ENCODE measurements around the gene STAC3.

DNA sequence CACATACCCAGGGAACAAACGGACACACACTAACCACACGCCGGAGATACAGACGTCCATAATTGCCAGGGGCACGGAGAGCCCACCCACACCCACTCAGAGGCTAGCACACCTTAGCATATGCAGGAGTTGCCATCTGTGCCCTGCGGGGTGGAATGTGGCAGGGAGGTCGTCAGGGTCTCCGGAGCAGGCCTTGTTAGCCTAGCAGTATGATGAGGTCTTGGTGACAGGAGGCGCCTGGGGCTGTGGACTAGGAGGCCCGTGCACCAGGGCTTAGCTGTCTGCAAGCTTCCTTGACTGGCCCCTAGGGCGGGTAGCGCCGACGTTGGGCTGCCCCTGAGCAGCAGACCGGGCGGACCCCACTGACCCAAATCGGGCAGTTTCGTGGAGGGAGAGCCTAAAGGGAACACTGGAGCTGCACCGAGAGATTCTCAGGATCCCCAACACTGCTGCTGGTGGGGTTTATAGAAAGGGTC, 10.0 kb downstream of the STAC3 start:
- TF ChIP-seq POLR2AphosphoS5 (IDR thresholded peaks at IDR 0.05; ENCODE audit: borderline replicate concordance, low read depth, low read length) (no peak), EZH2 (IDR thresholded peaks at IDR 0.05) (no peak), FOXP2 (optimal IDR thresholded peaks at IDR 0.05; ENCODE audit: control extremely low read depth, extremely low read length, insufficient read depth) (no peak)

Measured in SK-N-MC (cell line).